Astrocyte (in vitro differentiated cells and primary cell): ENCODE data around the gene TAS1R1.

ENCODE experiments used
- CTCF ChIP-seq: IDR thresholded peaks from 2 replicates; pipeline ENCODE4 v1.5.1; 2011; ENCODE audit warnings: low read depth, mild to moderate bottlenecking, inconsistent platforms, low read length, moderate library complexity; ENCODE audit not compliant: insufficient read depth
- EZH2 ChIP-seq: IDR thresholded peaks from 2 replicates; pipeline ENCODE4 v1.6.1; 2012; ENCODE audit warnings: mild to moderate bottlenecking, low read length, inconsistent platforms; ENCODE audit not compliant: insufficient read depth

- TF ChIP-seq CTCF (no peak), EZH2 (no peak)
These were observed 48.9 kb downstream of the TAS1R1 start for GRCh38 chr1:6603915-6604558.
